ENCODE results near the gene CELA2B. TPM values are rescaled to one million over a fixed set of nuclear protein-coding genes. Genes with fewer than 3 reads are reported as not detected.
"Not testable (repeated sequence)": the region's sequence is repeated elsewhere in the genome, so short reads cannot be mapped to it uniquely, and the experiment has no call there.

The CELA2B gene
- total RNA-seq, 1 donor from 2014 or later = not detected

DNA sequence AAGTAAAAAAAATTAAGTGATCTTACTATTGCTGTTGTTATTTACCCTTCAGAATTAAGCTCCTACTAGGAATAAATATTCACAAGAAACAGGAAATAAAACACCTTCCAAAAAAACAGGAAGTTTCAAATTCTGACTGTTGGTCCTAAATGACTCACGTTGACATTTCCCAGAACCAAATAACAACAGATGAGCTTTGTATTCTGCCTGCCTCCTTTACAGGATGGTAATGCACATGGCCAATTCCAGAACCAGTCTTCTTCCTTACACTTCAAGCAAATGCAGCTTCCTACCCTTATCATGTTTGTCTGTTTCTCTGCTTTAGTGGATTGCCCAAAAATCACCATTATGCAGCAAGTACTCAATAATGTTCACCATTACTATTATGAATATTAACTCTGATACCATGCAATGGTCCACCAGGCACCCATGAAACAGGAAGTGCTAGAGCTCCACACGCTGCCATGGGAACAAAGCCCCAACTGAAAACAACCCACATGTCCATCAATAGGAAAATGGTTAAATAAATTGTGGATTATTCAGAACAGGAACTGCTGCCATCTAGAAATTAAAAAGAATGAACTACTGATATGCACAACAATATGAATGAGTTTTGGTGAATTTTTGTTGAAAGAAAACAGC, 39.2 kb downstream of the CELA2B start:
- peaks cover 4% of the 10 kb centered on the region for H3K4me1 ChIP-seq
- no peak overlapping the region for H3K4me3 ChIP-seq
- H3K9me3 ChIP-seq (replicated peaks) = no peaks in the 10 kb centered on the region
- H3K27ac ChIP-seq (replicated peaks) = no peak overlapping the region
- no peak for DNase-seq
- TF ChIP-seq, protein P1, sequence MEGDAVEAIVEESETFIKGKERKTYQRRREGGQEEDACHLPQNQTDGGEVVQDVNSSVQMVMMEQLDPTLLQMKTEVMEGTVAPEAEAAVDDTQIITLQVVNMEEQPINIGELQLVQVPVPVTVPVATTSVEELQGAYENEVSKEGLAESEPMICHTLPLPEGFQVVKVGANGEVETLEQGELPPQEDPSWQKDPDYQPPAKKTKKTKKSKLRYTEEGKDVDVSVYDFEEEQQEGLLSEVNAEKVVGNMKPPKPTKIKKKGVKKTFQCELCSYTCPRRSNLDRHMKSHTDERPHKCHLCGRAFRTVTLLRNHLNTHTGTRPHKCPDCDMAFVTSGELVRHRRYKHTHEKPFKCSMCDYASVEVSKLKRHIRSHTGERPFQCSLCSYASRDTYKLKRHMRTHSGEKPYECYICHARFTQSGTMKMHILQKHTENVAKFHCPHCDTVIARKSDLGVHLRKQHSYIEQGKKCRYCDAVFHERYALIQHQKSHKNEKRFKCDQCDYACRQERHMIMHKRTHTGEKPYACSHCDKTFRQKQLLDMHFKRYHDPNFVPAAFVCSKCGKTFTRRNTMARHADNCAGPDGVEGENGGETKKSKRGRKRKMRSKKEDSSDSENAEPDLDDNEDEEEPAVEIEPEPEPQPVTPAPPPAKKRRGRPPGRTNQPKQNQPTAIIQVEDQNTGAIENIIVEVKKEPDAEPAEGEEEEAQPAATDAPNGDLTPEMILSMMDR (IDR thresholded peaks at IDR 0.05; ENCODE audit: borderline replicate concordance) = no peak
- peaks cover 30% of the 10 kb centered on the region for H3K36me3 ChIP-seq
- intact Hi-C loops (cut with micrococcal nuclease) = no loop called here
- H3K27me3 ChIP-seq (ENCODE audit: low read depth) = no peaks in the 10 kb centered on the region

DNA sequence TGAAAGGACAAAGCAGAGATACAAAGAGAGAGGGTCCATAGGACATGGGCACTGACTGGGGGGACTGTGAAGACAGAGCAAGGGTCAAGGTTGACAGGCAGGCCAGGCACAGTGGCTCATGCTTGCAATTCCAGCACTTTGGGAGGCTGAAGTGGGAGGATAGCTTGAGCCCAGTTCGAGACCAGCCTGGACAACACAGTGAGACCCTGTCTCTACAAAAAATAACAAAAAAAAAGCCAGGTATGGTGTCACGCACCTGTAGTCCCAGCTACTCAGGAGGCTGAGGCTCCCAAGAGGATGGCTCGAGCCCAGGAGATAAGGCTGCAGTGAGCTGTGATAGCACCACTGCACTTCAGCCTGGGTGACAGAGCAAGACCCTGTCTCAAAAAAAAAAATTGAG, 43.7 kb downstream of the CELA2B start:
- DNase-seq = no peak
- Histone ChIP-seq H3K4me1 (peaks cover 20% of the 10 kb centered on the region), H3K9me3 (replicated peaks) (no peaks in the 10 kb centered on the region), H3K27me3 (ENCODE audit: low read depth) (no peaks in the 10 kb centered on the region), H3K27ac (replicated peaks) (no peak overlapping the region), H3K36me3 (peaks cover 15% of the 10 kb centered on the region), H3K4me3 (no peak overlapping the region)
- TF ChIP-seq, protein P1 (IDR thresholded peaks at IDR 0.05; ENCODE audit: borderline replicate concordance) = no peak
- intact Hi-C loops (cut with micrococcal nuclease) = no loop called here

DNA sequence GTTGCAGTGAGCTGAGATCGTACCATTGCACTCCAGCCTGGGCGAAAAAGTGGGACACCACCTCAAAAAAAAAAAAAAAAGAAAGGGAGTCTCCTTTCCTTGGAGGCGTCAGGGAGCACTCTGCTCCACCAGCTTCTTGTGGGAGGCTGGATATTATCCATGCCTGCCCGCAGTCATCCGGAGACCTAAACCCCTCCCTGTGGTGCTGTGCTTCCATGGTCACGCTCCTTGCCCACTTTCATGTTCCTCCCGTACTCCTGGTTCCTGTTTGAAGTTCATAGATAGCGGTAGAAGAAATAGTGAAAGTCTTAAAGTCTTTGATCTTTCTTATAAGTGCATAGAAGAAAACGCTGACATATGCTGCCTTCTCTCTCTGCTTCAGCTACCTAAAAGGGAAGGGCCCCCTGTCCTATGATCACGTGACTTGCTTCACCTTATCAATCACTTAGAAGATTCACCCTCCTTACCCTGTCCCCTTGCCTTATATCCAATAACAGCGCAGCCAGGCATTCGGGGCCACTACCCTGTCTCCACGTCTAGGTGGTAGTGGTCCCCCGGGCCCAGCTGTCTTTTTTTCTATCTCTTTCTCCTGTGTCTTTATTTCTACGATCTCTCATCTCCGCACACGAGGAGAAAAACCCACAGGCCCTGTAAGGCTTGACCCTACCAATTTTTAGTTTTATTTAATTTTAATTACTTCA, 45.5 kb downstream of the CELA2B start:
- H3K9me3 ChIP-seq (replicated peaks); H3K27ac ChIP-seq (replicated peaks); H3K4me3 ChIP-seq; intact Hi-C loops (cut with micrococcal nuclease); H3K27me3 ChIP-seq (ENCODE audit: low read depth); DNase-seq: not testable (repeated sequence)
- peaks cover 32% of the 10 kb centered on the region for H3K4me1 ChIP-seq
- H3K36me3 ChIP-seq = peaks cover 15% of the 10 kb centered on the region

DNA sequence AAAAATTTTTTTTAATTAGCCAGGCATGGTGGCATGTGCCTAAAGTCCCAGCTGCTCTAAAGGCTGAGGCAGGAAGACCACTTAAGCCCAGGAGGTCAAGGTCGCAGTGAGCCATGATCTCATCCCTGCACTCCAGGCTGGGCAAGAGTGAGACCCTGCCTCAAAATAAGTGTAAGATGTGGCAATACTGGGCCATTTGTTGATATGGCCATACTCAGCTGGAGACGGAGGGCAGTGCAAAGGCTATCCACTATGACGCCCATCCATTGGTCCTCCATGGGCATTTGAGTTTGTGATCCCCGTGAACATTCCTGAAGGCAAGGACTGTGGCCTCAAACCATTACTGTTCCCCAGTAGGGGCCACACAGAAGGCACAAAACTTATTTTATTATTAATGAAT, 46.6 kb downstream of the CELA2B start:
- Histone ChIP-seq H3K27me3 (ENCODE audit: low read depth) (no peaks in the 10 kb centered on the region), H3K4me3 (no peak overlapping the region), H3K9me3 (replicated peaks) (no peaks in the 10 kb centered on the region), H3K4me1 (peaks cover 41% of the 10 kb centered on the region), H3K36me3 (peaks cover 6% of the 10 kb centered on the region), H3K27ac (replicated peaks) (no peak overlapping the region)
- DNase-seq = no peak
- TF ChIP-seq, protein P1 (IDR thresholded peaks at IDR 0.05; ENCODE audit: borderline replicate concordance) = no peak
- intact Hi-C loops (cut with micrococcal nuclease) = no loop called here

DNA sequence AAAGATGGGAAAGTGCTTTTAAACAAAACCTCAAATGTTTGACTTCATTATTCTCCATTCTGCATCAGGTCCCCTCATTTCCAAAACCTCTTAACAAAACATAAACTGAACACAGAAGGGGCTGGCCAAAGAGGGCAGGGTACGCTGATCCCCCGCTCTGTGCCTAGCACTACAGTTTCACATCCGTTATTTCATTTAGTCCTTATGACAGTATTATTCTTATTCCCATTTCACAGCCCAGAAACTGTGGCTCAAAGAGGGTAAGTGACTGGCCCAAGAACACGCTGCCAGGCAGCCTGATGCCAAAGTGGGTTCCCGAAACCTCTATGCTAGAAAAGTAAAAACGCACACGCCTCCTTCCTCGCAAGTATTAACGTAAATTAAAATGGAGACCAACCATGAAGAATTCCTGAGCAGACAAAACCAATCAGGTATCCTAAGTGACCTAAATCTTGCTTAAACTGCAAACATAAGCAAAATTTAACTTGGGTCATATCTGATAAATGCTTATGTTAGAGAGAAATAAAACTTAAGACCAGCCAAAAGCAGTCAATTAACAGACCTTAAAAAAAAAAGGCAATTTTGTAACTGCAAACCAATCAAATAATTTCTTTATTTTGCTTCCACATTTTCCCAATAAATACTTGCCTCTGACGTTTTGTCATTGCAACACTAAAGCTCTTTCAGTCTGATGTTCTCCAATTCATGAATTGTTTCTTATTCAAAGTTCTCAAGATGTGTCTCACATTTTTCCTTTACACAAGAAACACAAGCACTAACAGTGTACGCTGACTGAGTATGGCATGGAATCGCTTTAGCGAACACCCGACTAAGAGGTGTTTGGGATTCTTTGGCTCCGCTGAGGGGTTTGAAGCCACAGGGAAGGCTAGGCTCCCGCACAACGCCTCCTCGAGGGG, 47.5 kb downstream of the CELA2B start:
- H3K4me3 ChIP-seq = peak overlapping the region; percentile 93
- H3K27ac ChIP-seq (replicated peaks) = peak overlapping the region; percentile 98
- no peaks in the 10 kb centered on the region for H3K36me3 ChIP-seq
- H3K27me3 ChIP-seq (ENCODE audit: low read depth) = no peaks in the 10 kb centered on the region
- TF ChIP-seq, protein P1 (IDR thresholded peaks at IDR 0.05; ENCODE audit: borderline replicate concordance) = no peak
- DNase-seq = no peak
- intact Hi-C loops (cut with micrococcal nuclease) = no loop called here
- no peaks in the 10 kb centered on the region for H3K9me3 ChIP-seq (replicated peaks)
- peaks cover 49% of the 10 kb centered on the region for H3K4me1 ChIP-seq
